ENCODE measurements around the gene SREBF1. TPM values are rescaled to one million over a fixed set of nuclear protein-coding genes. Genes with fewer than 3 reads are reported as not detected.
A peak's percentile ranks its signal among the peaks of the same experiment; 100 is the strongest.

Gene SREBF1
- total RNA-seq, 5 donors from 2014 or later (not counting 1 experiment from before 2014, with no cell fraction given) = 24.6 to 279 (median 38.9) TPM

DNA sequence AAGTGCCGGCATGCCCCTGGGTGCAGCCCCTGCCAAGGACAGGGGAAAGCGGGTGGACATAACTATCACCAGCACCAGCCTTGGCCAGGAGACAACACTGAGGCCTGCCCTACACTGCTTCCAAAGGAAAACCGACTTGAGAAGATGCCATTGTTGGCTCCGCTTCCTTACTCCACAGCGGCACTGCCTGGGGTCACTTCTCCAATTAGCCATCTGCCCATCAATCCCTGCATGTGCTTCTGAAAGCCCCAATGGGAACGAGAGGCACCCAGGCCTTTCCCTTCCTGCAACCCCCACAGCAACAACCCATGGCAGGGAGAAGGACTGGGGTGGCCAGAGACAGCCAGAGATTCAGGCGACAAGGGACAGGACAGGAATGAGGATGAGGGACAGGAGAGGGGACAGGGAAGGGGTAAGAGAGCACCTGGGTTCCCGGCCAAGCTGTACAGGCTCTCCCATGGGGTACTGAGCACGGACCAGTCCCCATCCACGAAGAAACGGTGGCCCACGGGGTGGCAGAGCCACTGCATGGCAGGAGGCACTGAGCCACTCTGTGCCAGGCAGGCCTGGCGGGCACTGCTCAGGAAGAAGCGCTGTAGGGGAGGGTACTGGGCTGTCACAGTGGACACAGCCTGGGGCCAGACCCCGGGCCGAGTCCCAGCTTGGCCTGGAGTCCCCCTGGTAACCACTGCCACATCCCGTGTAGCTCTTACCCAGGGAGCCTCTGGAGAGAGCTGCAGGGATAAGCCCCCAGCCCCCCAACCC lies 21.2 kb downstream of the SREBF1 start:
- Histone ChIP-seq H3K27me3 (replicated peaks in 1 of 2; ENCODE audit: control insufficient read depth in 2 of 2, extremely low read depth in 1 of 2, insufficient read depth in 2 of 2, low read length in 1 of 2) (no peaks in the 10 kb centered on the region), H3K9me3 (no peaks in the 10 kb centered on the region), H3K4me1 (ENCODE audit: control insufficient read depth in 1 of 2, extremely low read depth in 1 of 2, insufficient read depth in 2 of 2, low read length in 2 of 2) (peaks cover 7 to 46% of the 10 kb centered on the region in 2 experiments), H3K27ac (ENCODE audit: low read length) (no peak overlapping the region), H3K4me3 (ENCODE audit: control insufficient read depth in 1 of 2, extremely low read depth in 1 of 2, low read length in 1 of 2) (no peak overlapping the region), H3K36me3 (ENCODE audit: control insufficient read depth in 2 of 2, extremely low read depth in 1 of 2, insufficient read depth in 1 of 2, low read length in 1 of 2) (peaks cover 27 to 69% of the 10 kb centered on the region in 2 donors)
- H3K4me1 Mint-ChIP-seq = peaks cover 21 to 27% (median 24%) of the 10 kb centered on the region in 3 donors
- H3K27ac Mint-ChIP-seq = peak overlapping the region in 1 of 2 donors; percentile 76
- no peaks in the 10 kb centered on the region for H3K9me3 Mint-ChIP-seq
- ATAC-seq (replicated peaks in 1 of 4) (no peak), DNase-seq (no peak)
- 94% methylated on average over 11 of the region's 17 CpGs for WGBS (ENCODE audit: insufficient coverage)
- POLR2A ChIA-PET = interaction anchor here (0.6 to 0.8 kb wide), 2 partner anchors 20 to 185 kb away, joined by 3 read pairs; no protein-coding TSS in a partner anchor
- H3K27me3 Mint-ChIP-seq = no peaks in the 10 kb centered on the region
- H3K4me3 Mint-ChIP-seq = no peak overlapping the region
- peaks cover 16% of the 10 kb centered on the region for H3K36me3 Mint-ChIP-seq
- CTCF ChIA-PET = no interaction called here

GRCh38 chr17:17815062-17815406 lies 21.8 kb downstream of the SREBF1 start:
- H3K36me3 Mint-ChIP-seq = peaks cover 16% of the 10 kb centered on the region
- H3K27me3 ChIP-seq (replicated peaks in 1 of 2; ENCODE audit: control insufficient read depth in 2 of 2, extremely low read depth in 1 of 2, insufficient read depth in 2 of 2, low read length in 1 of 2) = no peaks in the 10 kb centered on the region
- H3K27ac Mint-ChIP-seq = no peak overlapping the region
- POLR2A ChIA-PET = interaction anchor here (0.6 to 0.8 kb wide), 2 partner anchors 21 to 186 kb away, joined by 3 read pairs; no protein-coding TSS in a partner anchor
- peaks cover 15 to 22% (median 18%) of the 10 kb centered on the region in 3 donors for H3K4me1 Mint-ChIP-seq
- no peak overlapping the region for H3K27ac ChIP-seq (ENCODE audit: low read length)
- H3K4me3 Mint-ChIP-seq = no peak overlapping the region
- no peaks in the 10 kb centered on the region for H3K9me3 Mint-ChIP-seq
- no peaks in the 10 kb centered on the region for H3K27me3 Mint-ChIP-seq
- H3K4me3 ChIP-seq (ENCODE audit: control insufficient read depth in 1 of 2, extremely low read depth in 1 of 2, low read length in 1 of 2) = no peak overlapping the region
- CTCF ChIA-PET = interaction anchor here in 1 of 2 donors (0.5 kb wide), 1 partner anchor 160 kb away, joined by 4 read pairs; no protein-coding TSS in a partner anchor
- ATAC-seq (replicated peaks in 1 of 4) = no peak
- no peaks in the 10 kb centered on the region for H3K9me3 ChIP-seq
- peaks cover 5 to 40% of the 10 kb centered on the region in 2 experiments for H3K4me1 ChIP-seq (ENCODE audit: control insufficient read depth in 1 of 2, extremely low read depth in 1 of 2, insufficient read depth in 2 of 2, low read length in 2 of 2)
- peaks cover 32 to 74% of the 10 kb centered on the region in 2 donors for H3K36me3 ChIP-seq (ENCODE audit: control insufficient read depth in 2 of 2, extremely low read depth in 1 of 2, insufficient read depth in 1 of 2, low read length in 1 of 2)
- 85% methylated on average over 6 of the region's 8 CpGs for WGBS (ENCODE audit: insufficient coverage)
- no peak for DNase-seq

- no peak for ATAC-seq (replicated peaks in 1 of 4)
- peaks cover 1 to 34% of the 10 kb centered on the region in 2 experiments for H3K4me1 ChIP-seq (ENCODE audit: control insufficient read depth in 1 of 2, extremely low read depth in 1 of 2, insufficient read depth in 2 of 2, low read length in 2 of 2)
- Mint-ChIP-seq H3K36me3 (peaks cover 13% of the 10 kb centered on the region), H3K4me3 (no peak overlapping the region), H3K27ac (no peak overlapping the region), H3K4me1 (peaks cover 9 to 15% (median 12%) of the 10 kb centered on the region in 3 donors), H3K27me3 (no peaks in the 10 kb centered on the region), H3K9me3 (no peaks in the 10 kb centered on the region)
- WGBS (ENCODE audit: insufficient coverage) = 94% methylated on average over 18 of the region's 20 CpGs
- no peaks in the 10 kb centered on the region for H3K9me3 ChIP-seq
- ChIA-PET CTCF (interaction anchor here (0.5 to 0.6 kb wide), 3 partner anchors 24 to 159 kb away, joined by 3 to 4 read pairs (median 4); no protein-coding TSS in a partner anchor), POLR2A (interaction anchor here (0.6 kb wide), 2 partner anchors 47 to 186 kb away, joined by 3 read pairs; no protein-coding TSS in a partner anchor)
- H3K36me3 ChIP-seq (ENCODE audit: control insufficient read depth in 2 of 2, extremely low read depth in 1 of 2, insufficient read depth in 1 of 2, low read length in 1 of 2) = peaks cover 32 to 71% of the 10 kb centered on the region in 2 donors
- no peaks in the 10 kb centered on the region for H3K27me3 ChIP-seq (replicated peaks in 1 of 2; ENCODE audit: control insufficient read depth in 2 of 2, extremely low read depth in 1 of 2, insufficient read depth in 2 of 2, low read length in 1 of 2)
- H3K27ac ChIP-seq (ENCODE audit: low read length) = no peak overlapping the region
- DNase-seq = no peak
- H3K4me3 ChIP-seq (ENCODE audit: control insufficient read depth in 1 of 2, extremely low read depth in 1 of 2, low read length in 1 of 2) = no peak overlapping the region
Observed at GRCh38 chr17:17814162-17815061, 22.4 kb downstream of the SREBF1 start.

- CTCF ChIA-PET = interaction anchor here in 1 of 2 donors (0.6 to 1.1 kb wide), 3 partner anchors 24 to 134 kb away, joined by 3 read pairs; no protein-coding TSS in a partner anchor
- WGBS (ENCODE audit: insufficient coverage) = 92% methylated on average over 14 of the region's 16 CpGs
- Mint-ChIP-seq H3K36me3 (peaks cover 10% of the 10 kb centered on the region), H3K9me3 (no peaks in the 10 kb centered on the region), H3K27ac (no peak overlapping the region), H3K27me3 (no peaks in the 10 kb centered on the region), H3K4me1 (peaks cover 8 to 10% (median 10%) of the 10 kb centered on the region in 3 donors), H3K4me3 (no peak overlapping the region)
- DNase-seq (no peak), ATAC-seq (replicated peaks in 1 of 4) (no peak)
- Histone ChIP-seq H3K27ac (ENCODE audit: low read length) (no peak overlapping the region), H3K4me1 (ENCODE audit: control insufficient read depth in 1 of 2, extremely low read depth in 1 of 2, insufficient read depth in 2 of 2, low read length in 2 of 2) (peaks cover 0 to 32% of the 10 kb centered on the region in 2 experiments), H3K9me3 (no peaks in the 10 kb centered on the region), H3K4me3 (ENCODE audit: control insufficient read depth in 1 of 2, extremely low read depth in 1 of 2, low read length in 1 of 2) (no peak overlapping the region), H3K36me3 (ENCODE audit: control insufficient read depth in 2 of 2, extremely low read depth in 1 of 2, insufficient read depth in 1 of 2, low read length in 1 of 2) (peaks cover 32 to 64% of the 10 kb centered on the region in 2 donors), H3K27me3 (replicated peaks in 1 of 2; ENCODE audit: control insufficient read depth in 2 of 2, extremely low read depth in 1 of 2, insufficient read depth in 2 of 2, low read length in 1 of 2) (no peaks in the 10 kb centered on the region)
- POLR2A ChIA-PET = interaction anchor here in 1 of 2 donors (0.6 kb wide), 1 partner anchor 123 kb away, joined by 5 read pairs; no protein-coding TSS in a partner anchor
Observed at GRCh38 chr17:17813725-17814095, 23.1 kb downstream of the SREBF1 start.

- H3K36me3 Mint-ChIP-seq = peaks cover 5% of the 10 kb centered on the region
- no peaks in the 10 kb centered on the region for H3K9me3 Mint-ChIP-seq
- H3K27ac Mint-ChIP-seq = peak overlapping the region in 1 of 2 donors; percentile 61
- Histone ChIP-seq H3K36me3 (ENCODE audit: control insufficient read depth in 2 of 2, extremely low read depth in 1 of 2, insufficient read depth in 1 of 2, low read length in 1 of 2) (peaks cover 32 to 59% of the 10 kb centered on the region in 2 donors), H3K4me3 (ENCODE audit: control insufficient read depth in 1 of 2, extremely low read depth in 1 of 2, low read length in 1 of 2) (no peak overlapping the region), H3K27ac (ENCODE audit: low read length) (no peak overlapping the region), H3K27me3 (replicated peaks in 1 of 2; ENCODE audit: control insufficient read depth in 2 of 2, extremely low read depth in 1 of 2, insufficient read depth in 2 of 2, low read length in 1 of 2) (no peaks in the 10 kb centered on the region), H3K4me1 (ENCODE audit: control insufficient read depth in 1 of 2, extremely low read depth in 1 of 2, insufficient read depth in 2 of 2, low read length in 2 of 2) (peaks cover 0 to 29% of the 10 kb centered on the region in 2 experiments), H3K9me3 (no peaks in the 10 kb centered on the region)
- H3K4me3 Mint-ChIP-seq = no peak overlapping the region
- no peaks in the 10 kb centered on the region for H3K27me3 Mint-ChIP-seq
- WGBS (ENCODE audit: insufficient coverage) = 98% methylated on average over 24 of the region's 25 CpGs
- ChIA-PET CTCF (interaction anchor here (0.6 to 2.5 kb wide), 5 partner anchors 23 to 133 kb away, joined by 3 to 5 read pairs (median 3); no protein-coding TSS in a partner anchor), POLR2A (interaction anchor here in 1 of 2 donors (0.6 kb wide), 1 partner anchor 123 kb away, joined by 5 read pairs; no protein-coding TSS in a partner anchor)
- DNase-seq = no peak
- H3K4me1 Mint-ChIP-seq = peaks cover 8 to 13% (median 8%) of the 10 kb centered on the region in 3 donors
- ATAC-seq (replicated peaks in 1 of 4) = no peak
Observed at GRCh38 chr17:17813055-17813724, 23.6 kb downstream of the SREBF1 start.

Data from T-cell (primary cell).